SKM-1 (cell line): ENCODE data around the gene UBR4.

ENCODE experiments used
- DNase-seq: peaks from one replicate; lab custom pipeline; 2025; ENCODE audit not compliant: unreplicated experiment; lab: John Stamatoyannopoulos, UW

The UBR4 gene

DNA sequence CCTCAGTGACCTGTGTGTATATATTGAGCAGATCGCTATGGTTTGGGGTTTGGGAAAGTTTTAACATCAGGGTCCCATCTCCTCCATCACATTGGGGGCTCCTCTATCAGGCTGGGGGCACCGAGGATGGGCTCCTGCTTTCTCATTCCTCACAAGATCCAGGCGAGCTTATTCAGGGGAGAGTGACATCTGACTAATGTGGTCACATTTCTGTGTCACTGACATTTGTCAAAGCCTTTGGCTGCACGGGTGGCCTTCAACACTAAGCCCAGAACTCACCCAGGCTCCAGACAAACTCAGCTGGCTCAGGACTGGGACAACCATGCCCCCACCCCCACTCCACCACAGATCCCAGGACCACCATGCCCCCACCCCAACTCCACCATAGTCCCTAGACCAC is 150.3 kb downstream of the UBR4 start:
- DNase-seq: no peak

DNA sequence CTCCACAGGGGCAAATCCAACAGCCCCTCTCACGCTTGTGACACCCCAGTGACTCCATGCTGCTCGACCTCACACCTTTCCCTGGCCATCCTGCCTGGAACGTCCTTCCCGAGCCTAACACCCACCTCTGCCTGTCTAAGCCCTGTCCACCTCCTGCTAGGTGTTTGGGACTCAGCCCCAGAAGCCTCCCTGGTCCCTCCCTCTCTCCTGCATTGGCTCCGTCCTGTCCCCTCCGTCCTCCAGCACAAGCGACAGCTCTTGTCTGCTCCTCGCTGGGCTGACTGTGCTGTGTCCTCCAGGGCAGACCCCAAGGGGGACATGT is 151.6 kb downstream of the UBR4 start:
- DNase-seq: no peak

DNA sequence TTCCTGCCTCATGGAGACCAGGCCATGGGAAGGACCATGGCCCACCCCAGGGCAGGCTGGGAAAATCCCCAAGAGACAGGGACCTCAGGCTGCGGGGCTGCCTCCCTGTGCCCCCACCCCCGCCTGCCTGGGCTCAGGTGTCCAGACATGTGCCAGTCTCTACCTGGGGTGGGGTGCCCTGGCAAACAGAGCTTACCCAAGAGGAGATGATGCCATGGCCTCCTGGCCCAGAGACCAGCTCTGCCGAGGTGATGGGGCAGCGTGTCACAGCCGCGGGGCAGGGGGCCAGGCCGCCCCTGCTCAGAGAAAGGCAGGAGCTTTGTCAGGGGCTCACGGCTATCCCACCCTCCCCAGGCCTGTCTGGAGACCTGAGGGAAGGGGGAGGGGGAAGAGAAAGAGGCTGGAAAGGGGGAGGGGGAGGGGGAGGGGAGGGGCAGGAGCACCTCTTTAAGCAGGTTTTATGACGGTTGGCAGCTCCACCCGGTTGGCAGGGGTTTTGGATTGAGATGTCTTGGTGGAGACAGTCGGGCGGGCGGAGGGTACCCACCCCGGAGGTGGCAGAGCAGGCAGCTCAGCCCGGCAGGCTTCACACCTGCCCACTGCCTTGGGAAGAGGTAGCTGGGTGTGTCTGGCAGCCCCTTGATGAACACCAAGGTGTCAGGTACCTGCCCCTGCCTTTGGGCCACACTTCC is 152.1 kb downstream of the UBR4 start:
- DNase-seq: no peak

DNA sequence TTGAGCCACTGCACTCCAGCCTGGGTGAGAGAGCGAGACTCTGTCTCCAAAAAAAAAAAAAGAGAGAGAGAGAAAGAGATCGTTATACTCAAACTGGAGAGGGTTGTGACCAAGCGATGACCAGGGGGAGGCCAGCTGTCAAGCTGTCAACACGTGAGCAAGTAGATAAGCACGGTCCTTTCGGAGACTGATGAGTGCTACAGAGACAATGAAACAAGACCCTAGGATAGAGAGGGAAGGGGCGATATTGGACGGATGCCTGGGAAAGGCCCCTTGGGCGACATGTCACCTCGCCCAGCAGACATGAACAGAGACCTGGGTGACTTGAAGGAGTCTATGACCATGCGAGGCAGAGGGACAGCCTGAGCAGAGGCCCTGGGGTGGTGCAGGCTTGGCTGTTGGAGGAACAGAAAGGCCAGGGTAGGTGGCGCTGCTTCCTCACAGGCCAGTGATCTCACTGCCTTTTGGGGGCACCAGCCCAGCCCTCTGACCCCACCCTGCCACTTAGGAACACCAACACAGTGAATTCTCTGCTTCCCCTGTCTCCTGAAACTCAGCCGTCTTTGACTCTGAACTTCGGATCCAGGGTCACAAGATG is 152.8 kb downstream of the UBR4 start:
- DNase-seq: no peak

DNA sequence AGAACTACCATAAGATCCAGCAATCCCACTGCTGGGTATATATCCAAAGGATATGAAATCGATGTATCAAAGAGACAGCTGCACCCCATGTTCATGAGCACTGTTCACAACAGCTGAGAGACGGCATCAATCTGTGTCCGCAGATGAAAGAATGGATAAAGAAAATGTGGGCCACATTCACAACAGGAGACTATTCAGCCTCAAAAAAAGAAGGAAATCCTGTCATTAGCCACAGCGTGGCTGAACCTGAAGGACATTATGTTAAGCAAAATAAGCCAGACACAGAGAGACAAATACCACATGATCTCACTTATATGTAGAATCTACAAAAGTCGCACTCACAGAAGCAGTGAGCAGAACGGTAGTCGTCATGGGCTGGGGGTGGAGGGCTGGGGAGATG is 154.4 kb downstream of the UBR4 start:
- DNase-seq: no peak

DNA sequence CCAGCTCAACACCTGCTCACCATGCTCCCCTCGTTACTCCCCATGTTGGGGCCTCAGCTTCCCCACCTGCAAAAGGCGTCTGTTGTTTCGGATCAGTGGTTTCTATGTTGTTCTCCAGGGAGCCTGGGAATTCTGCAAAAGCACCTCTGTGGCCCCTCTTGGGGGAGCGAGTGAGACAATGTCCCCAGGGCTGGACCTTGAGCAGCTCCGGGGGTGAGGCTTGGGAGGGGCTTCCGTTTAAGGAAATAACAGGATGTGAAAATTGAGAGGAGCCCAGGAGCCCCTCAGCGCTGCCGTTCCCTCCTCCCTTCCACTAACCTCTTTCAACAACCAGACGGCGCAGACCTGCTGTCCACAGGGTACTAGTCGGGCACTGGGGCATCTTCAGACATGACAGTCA is 155.1 kb downstream of the UBR4 start:
- no peak for DNase-seq

DNA sequence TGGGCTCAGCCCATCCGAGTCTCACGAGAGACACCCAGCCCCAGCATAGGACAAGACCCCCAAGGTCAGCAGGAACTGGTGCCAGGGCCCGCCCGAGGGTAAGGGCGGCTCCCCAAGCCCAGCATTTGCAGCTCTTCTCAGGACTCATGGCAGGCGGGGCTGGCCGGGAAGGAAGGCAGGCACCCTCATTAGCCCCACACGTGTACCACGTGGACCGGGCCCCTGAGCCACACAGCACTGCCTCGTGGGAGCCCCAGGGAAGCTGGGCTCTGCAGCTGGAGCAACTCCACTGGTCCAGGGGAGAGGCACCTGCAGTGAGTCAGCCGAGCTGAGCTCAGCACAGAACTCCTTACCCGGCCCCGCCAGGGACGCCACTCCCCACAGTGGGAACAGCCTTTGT is 155.8 kb downstream of the UBR4 start:
- DNase-seq: no peak

DNA sequence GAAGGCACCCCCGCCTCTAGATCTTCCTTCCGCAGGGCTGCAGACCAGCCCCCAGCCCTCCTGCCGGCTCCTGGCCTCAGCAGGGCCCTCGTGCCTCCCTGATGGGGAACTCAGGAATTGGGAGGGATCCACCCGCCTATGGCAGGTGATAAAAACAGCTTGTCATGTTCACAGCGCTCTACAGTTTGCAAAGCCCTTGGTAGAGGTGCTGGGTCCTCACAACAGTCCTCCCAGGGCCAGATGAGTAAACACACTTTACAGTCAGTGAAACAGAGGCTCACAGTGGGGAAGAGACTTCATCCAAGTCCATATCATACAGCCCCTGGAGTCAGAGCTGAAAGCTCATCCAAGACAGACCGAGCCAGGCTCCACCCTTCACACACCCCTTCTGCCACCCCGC is 156.6 kb downstream of the UBR4 start:
- no peak for DNase-seq

DNA sequence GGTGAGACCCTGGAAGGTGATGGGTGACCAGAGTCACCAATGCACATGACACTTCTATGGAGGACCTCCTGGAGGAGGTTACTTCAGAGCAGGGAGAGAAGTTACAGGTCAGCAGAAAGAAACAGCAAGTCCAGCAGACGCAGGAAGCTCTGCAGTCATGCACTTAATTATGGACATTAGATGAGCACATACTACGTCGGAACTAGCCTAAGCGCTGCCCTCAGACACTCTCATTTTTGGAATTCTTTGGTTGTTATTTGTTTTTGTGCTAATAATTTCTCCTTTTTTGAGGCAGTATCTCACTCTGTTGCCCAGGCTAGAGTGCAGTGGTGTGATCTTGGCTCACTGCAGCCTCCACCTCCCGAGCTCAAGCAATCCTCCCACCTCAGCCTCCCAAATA is 160.3 kb downstream of the UBR4 start:
- DNase-seq: no peak

DNA sequence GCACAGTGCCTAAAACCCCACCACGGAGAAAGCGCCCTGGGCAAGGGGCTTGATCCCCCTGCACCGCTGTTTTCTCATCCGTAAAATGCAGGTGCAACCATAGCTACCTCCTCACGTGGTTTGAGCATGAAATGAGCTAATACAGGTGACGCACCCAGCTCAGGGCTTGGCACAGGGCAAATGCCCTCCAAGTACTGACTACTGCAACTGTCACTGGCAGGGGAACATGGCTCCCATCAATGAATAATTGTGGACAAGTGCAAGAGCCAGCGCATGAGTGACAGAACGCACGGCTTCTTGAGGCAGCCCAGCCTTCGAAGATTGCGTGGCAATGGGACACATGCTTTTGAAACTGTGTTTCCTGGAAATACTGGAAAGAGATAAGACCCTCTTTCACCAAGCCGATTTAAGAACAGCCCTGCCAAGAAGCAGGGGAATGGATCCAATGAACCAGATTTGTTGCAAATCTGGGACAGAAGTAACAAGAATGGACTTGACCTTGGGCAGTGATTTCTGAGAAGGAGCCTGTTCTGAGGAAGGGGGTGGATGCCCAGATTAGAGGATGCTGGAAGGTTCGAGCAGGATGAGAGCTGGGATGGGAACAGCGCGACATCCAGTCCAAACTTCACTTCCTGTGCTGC is 160.8 kb downstream of the UBR4 start:
- no peak for DNase-seq

DNA sequence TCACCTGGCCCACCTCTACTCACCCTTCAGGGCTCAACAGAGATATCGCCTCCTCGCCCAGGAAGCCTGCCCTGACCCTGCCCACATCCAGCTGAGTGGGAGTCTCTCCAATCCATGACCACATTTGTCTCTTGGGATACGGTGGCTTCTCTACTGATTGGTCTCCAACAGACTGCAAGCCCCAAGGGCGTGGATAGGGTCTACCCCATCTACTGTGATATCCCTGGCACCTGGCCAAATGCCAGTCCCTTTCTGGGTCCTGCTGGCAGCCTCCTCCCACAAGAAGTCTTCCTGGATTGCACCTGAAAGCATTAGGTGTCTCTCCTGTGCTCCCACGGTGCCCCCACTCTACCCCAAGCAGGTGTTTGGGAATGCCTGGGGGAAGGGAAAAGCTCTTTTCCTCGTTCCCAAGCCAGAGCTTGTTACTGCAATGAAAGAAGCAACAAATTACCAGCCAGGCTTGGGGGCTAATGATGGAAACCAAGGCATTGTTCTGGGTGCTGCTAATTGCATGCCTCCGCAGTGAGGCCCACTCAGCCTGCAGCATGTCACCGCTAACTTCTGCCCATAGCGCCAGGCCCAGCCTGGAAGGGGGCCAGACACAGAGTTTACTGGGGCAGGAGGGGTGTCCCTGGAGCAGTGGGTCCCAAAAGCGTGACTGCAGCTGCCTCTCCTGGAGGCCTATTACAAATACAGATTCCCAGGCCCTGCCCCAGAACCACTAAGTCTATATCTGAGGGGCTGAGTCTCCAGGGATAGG is 162.9 kb downstream of the UBR4 start:
- no peak for DNase-seq

DNA sequence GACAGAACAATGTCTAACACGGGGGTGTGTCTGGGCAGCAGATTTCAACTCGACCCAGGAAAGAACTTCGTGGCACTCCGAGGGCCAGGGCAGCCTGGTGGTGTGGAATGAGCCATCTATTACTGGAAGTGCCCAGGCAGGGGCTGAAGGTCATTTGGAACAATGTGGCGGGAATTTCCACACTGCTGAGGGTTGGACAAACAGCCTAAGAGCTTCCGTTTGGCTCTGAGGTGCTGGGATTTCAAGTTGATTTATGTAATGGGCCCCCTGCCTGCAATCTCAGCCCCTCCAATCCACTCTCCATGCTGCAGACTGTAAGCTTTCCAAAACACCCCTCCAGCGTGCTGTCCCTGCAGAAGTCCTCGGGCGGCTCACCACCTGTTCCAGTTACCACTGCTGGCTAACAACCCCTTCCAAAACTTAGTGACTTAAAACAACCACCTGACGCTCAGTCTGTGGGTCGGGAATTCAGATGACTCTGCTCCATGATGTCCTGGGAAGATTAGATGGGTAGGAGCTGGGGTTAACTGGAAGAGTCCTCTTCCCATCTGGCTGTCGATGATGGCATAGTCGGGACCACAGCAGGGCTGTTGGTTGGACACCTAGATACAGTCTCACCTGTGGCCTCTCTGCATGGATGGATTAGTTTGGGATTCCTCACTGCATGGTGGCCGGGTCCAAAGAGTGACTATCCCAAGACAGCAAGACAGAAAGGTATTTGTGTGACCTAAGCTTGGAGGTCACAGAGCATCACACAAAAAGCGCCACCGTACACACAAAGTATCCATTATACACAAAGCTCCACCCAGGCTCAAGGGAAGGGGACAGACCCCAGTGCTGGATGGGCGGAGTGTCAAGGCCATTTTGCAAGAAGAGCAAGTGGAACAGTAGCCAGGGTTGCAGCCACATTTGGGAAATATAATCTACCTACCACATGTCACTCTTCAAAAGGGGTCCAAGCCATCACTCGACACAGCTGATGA is 163.9 kb downstream of the UBR4 start:
- no peak for DNase-seq

DNA sequence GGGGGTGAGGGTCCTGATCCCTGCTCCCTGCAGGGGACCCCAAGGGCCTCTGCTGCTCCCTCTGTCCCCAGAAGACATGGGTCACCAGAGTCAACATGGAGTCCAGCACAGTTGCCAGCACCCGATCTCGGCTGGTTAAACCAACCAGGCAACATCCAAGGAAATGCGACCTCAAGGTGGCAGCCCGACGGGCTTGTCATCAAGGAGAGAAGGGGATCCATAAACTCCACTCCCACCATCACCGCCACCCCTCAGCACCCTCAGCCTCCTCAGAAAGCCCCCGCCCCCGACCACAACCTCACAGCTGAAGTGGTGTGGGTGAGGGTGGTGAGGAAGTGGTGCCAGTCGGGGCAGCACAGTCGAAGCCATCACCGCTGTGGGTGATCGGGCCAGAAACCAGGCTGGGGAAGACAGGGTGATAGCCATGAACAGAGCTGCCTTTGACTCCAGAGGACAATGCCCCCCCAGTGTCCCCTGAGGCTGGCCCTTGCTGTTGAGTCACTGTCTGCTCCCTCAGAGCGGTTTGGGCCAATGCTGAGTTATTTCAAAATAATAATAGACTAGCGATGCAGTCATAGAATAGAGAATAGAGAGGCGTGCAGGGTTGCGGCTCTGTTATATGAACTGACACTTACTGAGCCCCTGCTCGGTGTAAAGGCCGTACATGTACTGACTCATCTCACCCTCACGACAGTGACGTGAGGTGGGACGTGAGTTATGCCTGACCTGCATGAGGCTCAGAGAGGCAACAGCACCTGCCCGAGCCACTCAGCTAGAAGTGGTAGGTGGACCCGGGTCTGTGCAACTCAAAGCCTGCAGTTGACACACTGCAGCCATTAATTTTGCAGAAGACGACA is 164.9 kb downstream of the UBR4 start:
- DNase-seq: no peak

DNA sequence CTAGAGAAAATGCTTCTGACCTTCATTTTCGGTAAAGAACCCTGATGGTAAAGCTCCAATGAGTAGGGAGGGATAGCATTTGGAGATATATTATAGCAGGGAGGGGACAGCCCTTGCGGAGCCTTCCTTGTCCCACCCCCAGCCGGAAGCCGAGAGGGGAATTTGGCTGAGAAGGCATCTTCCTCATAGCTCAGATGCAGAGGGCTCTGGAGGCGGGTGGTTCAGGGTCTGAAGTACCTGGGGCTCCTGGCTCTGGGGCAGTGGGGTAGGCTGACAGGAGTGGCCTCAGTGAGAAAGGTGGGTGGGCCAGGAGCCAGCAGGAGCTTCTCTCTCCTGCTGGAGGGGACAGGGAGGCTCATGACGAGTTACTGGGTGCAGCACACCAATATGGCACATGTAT is 165.6 kb downstream of the UBR4 start:
- DNase-seq: no peak

DNA sequence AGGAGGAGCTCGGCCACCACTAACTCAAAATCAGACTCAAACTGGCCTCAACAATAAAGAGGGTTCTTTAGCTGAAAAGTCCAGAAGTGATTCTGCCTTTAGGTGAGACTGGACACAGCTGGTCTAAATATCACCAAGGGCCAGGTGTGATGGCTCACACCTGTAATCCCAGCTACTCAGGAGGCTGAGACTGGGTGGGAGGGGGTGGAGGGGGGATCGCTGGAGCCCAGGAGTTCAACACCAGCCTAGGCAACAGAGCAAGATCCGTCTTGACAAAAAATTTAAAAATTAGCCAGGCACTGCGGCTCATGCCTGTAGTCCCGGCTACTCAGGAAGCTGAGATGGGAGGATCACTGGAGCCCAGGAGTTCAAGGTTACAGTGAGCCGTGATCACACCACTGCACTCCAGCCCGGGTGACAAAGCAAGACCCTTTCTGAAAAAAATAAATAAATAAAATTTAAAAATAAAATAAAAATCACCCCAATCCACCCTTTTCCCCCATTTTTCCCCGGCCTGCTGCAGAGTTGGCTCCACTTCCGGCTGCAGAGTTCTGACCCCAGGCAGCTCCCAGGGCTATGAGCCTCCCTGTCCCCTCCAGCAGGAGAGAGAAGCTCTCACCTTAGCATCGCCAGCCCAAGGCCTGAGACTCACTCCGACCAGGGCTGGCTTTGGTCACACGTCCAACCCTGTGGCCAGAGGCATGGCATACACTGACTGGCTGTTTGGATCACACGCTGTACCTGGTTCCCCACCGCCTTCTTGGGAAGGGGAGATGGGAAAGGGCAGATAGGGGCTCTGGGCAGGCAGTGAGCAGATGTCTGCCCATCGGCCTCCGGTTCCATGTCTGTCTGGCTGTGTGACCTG is 166.3 kb downstream of the UBR4 start:
- DNase-seq: no peak

DNA sequence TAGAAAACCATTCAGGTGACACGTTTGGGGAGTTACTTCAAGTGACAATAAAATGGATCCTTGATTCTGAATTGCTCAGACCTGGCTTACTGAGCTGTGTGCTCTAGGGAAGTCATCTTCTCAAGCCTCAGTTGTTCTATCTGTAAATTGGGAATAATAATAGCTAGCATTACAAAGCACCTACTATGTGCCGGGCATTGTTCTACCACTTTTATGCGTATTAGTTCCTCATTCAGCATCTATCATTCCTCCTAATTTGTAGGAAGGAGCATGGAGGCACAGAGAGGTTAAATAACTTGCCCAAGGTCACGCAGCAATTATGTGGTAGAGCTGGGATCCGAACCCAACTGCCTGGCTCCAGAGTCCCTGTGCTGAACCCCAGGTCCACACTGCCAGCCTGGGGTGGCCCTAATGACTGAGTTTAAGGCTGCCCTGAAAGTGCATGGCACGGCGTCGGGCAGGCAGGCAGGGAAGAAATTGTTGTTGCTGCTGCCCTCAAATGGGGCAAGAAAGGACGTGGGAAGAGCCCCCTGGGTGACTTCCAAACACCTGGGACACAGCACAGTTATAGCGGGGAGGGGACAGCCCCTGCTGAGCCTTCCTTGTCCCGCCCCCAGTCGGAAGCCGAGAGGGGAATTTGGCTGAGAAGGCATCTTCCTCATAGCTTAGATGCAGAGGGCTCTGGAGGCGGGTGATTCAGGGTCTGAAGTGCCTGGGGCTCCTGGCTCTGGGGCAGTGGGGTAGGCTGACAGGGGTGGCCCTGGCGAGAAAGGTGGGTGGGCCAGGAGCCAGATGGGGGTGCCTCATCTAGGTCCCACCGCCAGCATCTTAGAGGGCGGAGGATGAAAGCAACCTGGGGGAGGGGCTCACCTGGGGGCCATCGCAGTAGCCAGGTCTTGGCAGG is 167.1 kb downstream of the UBR4 start:
- DNase-seq: no peak

DNA sequence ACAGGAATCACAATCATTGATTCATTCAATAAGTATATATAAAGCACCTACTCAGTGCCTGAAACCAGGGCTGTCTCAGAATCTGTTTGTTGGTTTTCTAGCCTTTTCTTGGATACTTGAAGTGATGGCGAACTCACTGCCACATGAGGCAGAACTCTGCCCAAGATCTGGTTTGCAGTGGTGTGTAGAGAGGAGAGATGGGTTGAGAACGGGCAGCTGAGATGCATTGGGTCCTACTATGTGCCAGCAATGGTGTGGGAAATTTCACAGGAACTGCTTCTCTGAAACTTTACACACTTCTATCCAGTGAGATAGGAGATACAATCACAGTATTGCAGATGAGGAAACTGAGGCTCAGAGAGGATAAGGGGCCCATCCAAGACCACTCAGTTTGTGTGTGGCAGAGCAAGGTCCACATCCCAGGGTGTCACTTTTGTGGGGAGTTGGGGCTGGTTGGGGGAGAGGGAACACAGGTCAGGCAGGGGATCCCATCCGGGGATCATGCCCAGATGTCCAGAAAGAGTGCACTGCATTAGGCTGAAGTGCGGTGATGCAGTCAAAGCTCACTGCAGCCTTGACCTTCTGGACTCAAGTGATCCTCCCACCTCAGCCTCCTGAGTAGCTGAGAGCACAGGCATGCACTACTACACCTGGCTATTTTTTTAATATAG is 169.9 kb downstream of the UBR4 start:
- DNase-seq: no peak

DNA sequence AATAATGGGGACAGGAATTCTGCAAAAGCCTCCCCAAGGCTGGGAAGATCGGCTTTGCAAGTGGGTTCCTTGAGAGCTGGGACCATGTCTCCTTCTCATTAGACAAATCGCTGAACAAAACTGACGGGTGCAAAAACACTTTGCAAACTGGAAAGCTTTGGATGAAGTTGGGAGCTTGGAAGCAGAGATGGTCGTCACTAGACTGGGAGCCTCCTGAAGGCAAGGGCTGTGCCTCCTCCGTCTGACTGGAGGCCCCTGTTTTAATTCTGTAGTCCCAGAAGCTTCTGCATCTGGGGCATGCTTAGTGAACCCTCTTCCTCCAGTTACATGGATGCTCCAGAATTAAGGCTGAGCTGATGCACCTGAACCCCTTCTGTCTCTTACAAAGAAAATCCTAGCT is 171.3 kb downstream of the UBR4 start:
- DNase-seq: no peak
